Measurements from ENCODE around the gene LONP2. TPM values are rescaled to one million over a fixed set of nuclear protein-coding genes. Genes with fewer than 3 reads are reported as not detected.
"Not testable (repeated sequence)": the region's sequence is repeated elsewhere in the genome, so short reads cannot be mapped to it uniquely, and the experiment has no call there.

Gene LONP2
- total and polyA plus RNA-seq, 2 of the 13 experiments (the other 11 are each of a cell fraction or from before 2014, with no cell fraction given) = 39.2 to 63.3 TPM

- H3K9ac ChIP-seq (ENCODE audit: insufficient read depth, low read depth, low read length); in situ Hi-C loops (cut with HindIII; ENCODE audit: extremely low pct_ligation_motif_present, low pct_unique_long_range_greater_than_20kb); H3K27ac ChIP-seq (ENCODE audit: extremely low read length, insufficient read depth, low read length); H2AFZ ChIP-seq (ENCODE audit: low read length); H3K36me3 ChIP-seq (replicated peaks in 1 of 2; ENCODE audit: control insufficient read depth in 1 of 2, insufficient read depth in 2 of 2, low read length in 2 of 2); H3K4me2 ChIP-seq (ENCODE audit: low read depth, low read length); BruUV-seq (replicated peaks); DNase-seq (ENCODE audit: low spot score); intact Hi-C loops (cut with micrococcal nuclease; ENCODE audit: unreplicated experiment); H3K27me3 ChIP-seq (ENCODE audit: control insufficient read depth in 1 of 2, insufficient read depth in 2 of 2, low read length in 2 of 2); FAIRE-seq; CTCF ChIA-PET (ENCODE audit: low intra/inter-chr PET ratio, low total read pairs); ATAC-seq; H3K9me3 ChIP-seq (ENCODE audit: low read length); H3K4me3 ChIP-seq (replicated peaks in 1 of 3; ENCODE audit: insufficient read depth in 1 of 3, low read depth in 2 of 3, low read length in 3 of 3): not testable (repeated sequence)
- Histone ChIP-seq H3K79me2 (ENCODE audit: insufficient read depth, low read length) (peaks cover 99% of the 10 kb centered on the region), H3K4me1 (ENCODE audit: insufficient read depth, low read length) (peaks cover 55% of the 10 kb centered on the region), H4K20me1 (ENCODE audit: insufficient read depth, low read length) (peaks cover 44% of the 10 kb centered on the region)
- TF ChIP-seq ZBTB38 (CRISPR knock-in tag; IDR thresholded peaks at IDR 0.05) (0 out of 2 replicates have a peak, but pooled peaks have one; percentile 41), SAFB2 (CRISPR knock-in tag; IDR thresholded peaks at IDR 0.05; ENCODE audit: borderline replicate concordance, low read depth) (0 out of 2 replicates have a peak, but pooled peaks have one; percentile 34), FOSL2 (CRISPR knock-in tag; IDR thresholded peaks at IDR 0.05) (peak; percentile 69)
- TF ChIP-seq, protein P1, sequence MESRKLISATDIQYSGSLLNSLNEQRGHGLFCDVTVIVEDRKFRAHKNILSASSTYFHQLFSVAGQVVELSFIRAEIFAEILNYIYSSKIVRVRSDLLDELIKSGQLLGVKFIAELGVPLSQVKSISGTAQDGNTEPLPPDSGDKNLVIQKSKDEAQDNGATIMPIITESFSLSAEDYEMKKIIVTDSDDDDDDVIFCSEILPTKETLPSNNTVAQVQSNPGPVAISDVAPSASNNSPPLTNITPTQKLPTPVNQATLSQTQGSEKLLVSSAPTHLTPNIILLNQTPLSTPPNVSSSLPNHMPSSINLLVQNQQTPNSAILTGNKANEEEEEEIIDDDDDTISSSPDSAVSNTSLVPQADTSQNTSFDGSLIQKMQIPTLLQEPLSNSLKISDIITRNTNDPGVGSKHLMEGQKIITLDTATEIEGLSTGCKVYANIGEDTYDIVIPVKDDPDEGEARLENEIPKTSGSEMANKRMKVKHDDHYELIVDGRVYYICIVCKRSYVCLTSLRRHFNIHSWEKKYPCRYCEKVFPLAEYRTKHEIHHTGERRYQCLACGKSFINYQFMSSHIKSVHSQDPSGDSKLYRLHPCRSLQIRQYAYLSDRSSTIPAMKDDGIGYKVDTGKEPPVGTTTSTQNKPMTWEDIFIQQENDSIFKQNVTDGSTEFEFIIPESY (CRISPR knock-in tag; IDR thresholded peaks at IDR 0.05) = peak; percentile 81; the same call in 1 of the 2 replicates
- TF ChIP-seq, protein P2, sequence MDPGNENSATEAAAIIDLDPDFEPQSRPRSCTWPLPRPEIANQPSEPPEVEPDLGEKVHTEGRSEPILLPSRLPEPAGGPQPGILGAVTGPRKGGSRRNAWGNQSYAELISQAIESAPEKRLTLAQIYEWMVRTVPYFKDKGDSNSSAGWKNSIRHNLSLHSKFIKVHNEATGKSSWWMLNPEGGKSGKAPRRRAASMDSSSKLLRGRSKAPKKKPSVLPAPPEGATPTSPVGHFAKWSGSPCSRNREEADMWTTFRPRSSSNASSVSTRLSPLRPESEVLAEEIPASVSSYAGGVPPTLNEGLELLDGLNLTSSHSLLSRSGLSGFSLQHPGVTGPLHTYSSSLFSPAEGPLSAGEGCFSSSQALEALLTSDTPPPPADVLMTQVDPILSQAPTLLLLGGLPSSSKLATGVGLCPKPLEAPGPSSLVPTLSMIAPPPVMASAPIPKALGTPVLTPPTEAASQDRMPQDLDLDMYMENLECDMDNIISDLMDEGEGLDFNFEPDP (CRISPR knock-in tag; conservative IDR thresholded peaks at IDR 0.05) = 0 out of 2 replicates have a peak, but pooled peaks have one; percentile 35
- WGBS (ENCODE audit: low lambda C conversion rate) = 97% methylated on average over 18 of the region's 18 CpGs
- POLR2A ChIA-PET = interaction anchor here (0.9 to 3.4 kb wide), 3 partner anchors 10 to 113 kb away, joined by 3 to 20 read pairs (median 4); partner anchors contain the start of gene SIAH1
Measured at GRCh38 chr16:48370668-48371392, 126.7 kb downstream of the LONP2 start.
